Activated naive CD8-positive, alpha-beta T cell treated with anti-CD3 and anti-CD28 coated beads, Interleukin-2, amount 10 ng/mL, durations not matched to agents 7 days and 5 days (primary cell): ENCODE measurements around the gene UTP11. TPM values are rescaled to one million over a fixed set of nuclear protein-coding genes. Genes with fewer than 3 reads are reported as not detected.

ENCODE experiments used
- ATAC-seq: fragments of 150-1000 bp; cut with Tn5 transposase; one replicate; pipeline ENCODE4 v1.10.0; 2021; ENCODE audit warnings: low read depth, moderate library complexity
- POLR2A ChIA-PET: fragments of 350-600 bp; sonication (Branson Sonifier 250); formaldehyde crosslinking; loops from one replicate; lab custom pipeline; 2021; ENCODE audit warnings: antibody characterized with exemption; lab: Charles Lee
- DNase-seq: peaks from one replicate; pipeline ENCODE4 v3.0.0; 2021
- H3K27ac Mint-ChIP-seq: one replicate; pipeline ENCODE4 v1.8.0; 2022; ENCODE audit warnings: mild to moderate bottlenecking, mixed read lengths
- H3K27me3 Mint-ChIP-seq: one replicate; pipeline ENCODE4 v1.8.0; 2022; ENCODE audit warnings: mild to moderate bottlenecking, moderate library complexity, mixed read lengths
- H3K36me3 Mint-ChIP-seq: one replicate; pipeline ENCODE4 v1.8.0; 2021; ENCODE audit warnings: mild to moderate bottlenecking, mixed read lengths
- H3K4me1 Mint-ChIP-seq: one replicate; pipeline ENCODE4 v1.8.0; 2021; ENCODE audit warnings: mixed read lengths
- H3K4me3 Mint-ChIP-seq: one replicate; pipeline ENCODE4 v1.8.0; 2022; ENCODE audit warnings: mild to moderate bottlenecking, moderate library complexity, mixed read lengths
- H3K9me3 Mint-ChIP-seq: one replicate; pipeline ENCODE4 v1.8.0; 2021; ENCODE audit warnings: mixed read lengths
- total RNA-seq, 2 experiments: library from RNA; stranded (reverse); gene quantifications; one replicate each; pipeline ENCODE4 v1.2.3, GENCODE V29; 2021

The UTP11 gene
- total RNA-seq, 2 experiments from 2014 or later: 27.5 to 28.8 TPM

- H3K4me1 Mint-ChIP-seq: peaks cover 38% of the 10 kb centered on the region
- POLR2A ChIA-PET: interaction anchor here (1.0 kb wide), 1 partner anchor 84 kb away, joined by 3 read pairs; no protein-coding TSS in a partner anchor
- DNase-seq: no peak
- no peaks in the 10 kb centered on the region for H3K27me3 Mint-ChIP-seq
- peak overlapping the region; percentile 70 for H3K27ac Mint-ChIP-seq
- no peaks in the 10 kb centered on the region for H3K9me3 Mint-ChIP-seq
- H3K36me3 Mint-ChIP-seq: no peaks in the 10 kb centered on the region
- no peak for ATAC-seq
- peak overlapping the region; percentile 69 for H3K4me3 Mint-ChIP-seq
These were observed 6.3 kb upstream of the UTP11 start for GRCh38 chr1:38006008-38006828.

GRCh38 chr1:38009088-38009840, 3.3 kb upstream of the UTP11 start:
- DNase-seq (peak; percentile 49), ATAC-seq (peak; percentile 75)
- Mint-ChIP-seq H3K4me1 (peaks cover 40% of the 10 kb centered on the region), H3K36me3 (no peaks in the 10 kb centered on the region), H3K9me3 (no peaks in the 10 kb centered on the region), H3K4me3 (peak overlapping the region; percentile 64), H3K27ac (peak overlapping the region; percentile 92), H3K27me3 (no peaks in the 10 kb centered on the region)
- POLR2A ChIA-PET: interaction anchor here (0.6 to 6.0 kb wide), 7 partner anchors 9 to 775 kb away, joined by 3 to 45 read pairs (median 3); partner anchors contain the start of gene SF3A3

- Mint-ChIP-seq H3K27ac (peak overlapping the region; percentile 92), H3K4me3 (peak overlapping the region; percentile 64), H3K36me3 (no peaks in the 10 kb centered on the region), H3K27me3 (no peaks in the 10 kb centered on the region), H3K4me1 (peaks cover 38% of the 10 kb centered on the region), H3K9me3 (no peaks in the 10 kb centered on the region)
- DNase-seq: no peak
- no peak for ATAC-seq
- POLR2A ChIA-PET: interaction anchor here (0.6 to 6.0 kb wide), 6 partner anchors 9 to 78 kb away, joined by 3 to 45 read pairs (median 6); partner anchors contain the start of gene SF3A3
These were observed 2.7 kb upstream of the UTP11 start for GRCh38 chr1:38009841-38010180.

- H3K4me1 Mint-ChIP-seq: peaks cover 45% of the 10 kb centered on the region
These were observed 691 bp downstream of the UTP11 start for GRCh38 chr1:38013227-38013622.

GRCh38 chr1:38014171-38014570, 1.6 kb downstream of the UTP11 start:
- H3K27ac Mint-ChIP-seq: peak overlapping the region; percentile 12
- peak overlapping the region; percentile 99 for H3K4me3 Mint-ChIP-seq
- no peak for DNase-seq
- POLR2A ChIA-PET: interaction anchor here (0.6 to 6.0 kb wide), 2 partner anchors 19 to 963 kb away, joined by 3 to 45 read pairs; no protein-coding TSS in a partner anchor
- no peaks in the 10 kb centered on the region for H3K9me3 Mint-ChIP-seq
- peaks cover 6% of the 10 kb centered on the region for H3K36me3 Mint-ChIP-seq
- H3K4me1 Mint-ChIP-seq: peaks cover 41% of the 10 kb centered on the region
- ATAC-seq: no peak
- H3K27me3 Mint-ChIP-seq: no peaks in the 10 kb centered on the region

More at GRCh38 chr1:38013227-38013622, 691 bp downstream of the UTP11 start:
- Mint-ChIP-seq H3K36me3 (peaks cover 1% of the 10 kb centered on the region), H3K27me3 (no peaks in the 10 kb centered on the region), H3K4me3 (peak overlapping the region; percentile 99), H3K9me3 (no peaks in the 10 kb centered on the region), H3K27ac (peak overlapping the region; percentile 97)
- POLR2A ChIA-PET: interaction anchor here (0.7 to 6.0 kb wide), 6 partner anchors 10 to 321 kb away, joined by 3 to 45 read pairs (median 4); partner anchors contain the start of genes C1orf122, CDCA8, MTF1 and YRDC
- no peak for ATAC-seq
- no peak for DNase-seq

- H3K36me3 Mint-ChIP-seq: peaks cover 7% of the 10 kb centered on the region
- H3K27ac Mint-ChIP-seq: no peak overlapping the region
- H3K4me1 Mint-ChIP-seq: peaks cover 34% of the 10 kb centered on the region
- no peaks in the 10 kb centered on the region for H3K27me3 Mint-ChIP-seq
- DNase-seq (no peak), ATAC-seq (no peak)
- POLR2A ChIA-PET: interaction anchor here (0.6 to 1.3 kb wide), 2 partner anchors 25 to 962 kb away, joined by 3 read pairs; partner anchors contain the start of gene SF3A3
- no peak overlapping the region for H3K4me3 Mint-ChIP-seq
- no peaks in the 10 kb centered on the region for H3K9me3 Mint-ChIP-seq
These were observed 2.3 kb downstream of the UTP11 start for GRCh38 chr1:38014724-38015424.

- ATAC-seq (no peak), DNase-seq (no peak)
- Mint-ChIP-seq H3K27ac (no peak overlapping the region), H3K27me3 (no peaks in the 10 kb centered on the region), H3K4me1 (peaks cover 29% of the 10 kb centered on the region), H3K4me3 (no peak overlapping the region), H3K9me3 (no peaks in the 10 kb centered on the region), H3K36me3 (peaks cover 7% of the 10 kb centered on the region)
- POLR2A ChIA-PET: interaction anchor here (1.3 kb wide), 1 partner anchor 27 kb away, joined by 3 read pairs; the partner anchor contains the start of gene SF3A3
These were observed 3.6 kb downstream of the UTP11 start for GRCh38 chr1:38015978-38016725.

- ATAC-seq (peak; percentile 65), DNase-seq (no peak)
- POLR2A ChIA-PET: interaction anchor here (0.7 kb wide), 1 partner anchor 9 kb away, joined by 3 read pairs; no protein-coding TSS in a partner anchor
- peaks cover 16% of the 10 kb centered on the region for H3K36me3 Mint-ChIP-seq
- no peaks in the 10 kb centered on the region for H3K27me3 Mint-ChIP-seq
- H3K27ac Mint-ChIP-seq: no peak overlapping the region
- no peak overlapping the region for H3K4me3 Mint-ChIP-seq
- H3K4me1 Mint-ChIP-seq: peaks cover 14% of the 10 kb centered on the region
- no peaks in the 10 kb centered on the region for H3K9me3 Mint-ChIP-seq
These were observed 6.4 kb downstream of the UTP11 start for GRCh38 chr1:38018864-38019343.

- Mint-ChIP-seq H3K27me3 (no peaks in the 10 kb centered on the region), H3K36me3 (peaks cover 16% of the 10 kb centered on the region), H3K4me3 (no peak overlapping the region), H3K9me3 (no peaks in the 10 kb centered on the region), H3K4me1 (peaks cover 6% of the 10 kb centered on the region), H3K27ac (no peak overlapping the region)
- ATAC-seq (no peak), DNase-seq (no peak)
- POLR2A ChIA-PET: no interaction called here
These were observed 7.9 kb downstream of the UTP11 start for GRCh38 chr1:38020396-38020795.

GRCh38 chr1:38021969-38022368, 9.4 kb downstream of the UTP11 start:
- peaks cover 6% of the 10 kb centered on the region for H3K4me1 Mint-ChIP-seq
- POLR2A ChIA-PET: no interaction called here
- no peaks in the 10 kb centered on the region for H3K27me3 Mint-ChIP-seq
- H3K27ac Mint-ChIP-seq: peak overlapping the region; percentile 60
- H3K36me3 Mint-ChIP-seq: peaks cover 16% of the 10 kb centered on the region
- no peaks in the 10 kb centered on the region for H3K9me3 Mint-ChIP-seq
- no peak overlapping the region for H3K4me3 Mint-ChIP-seq
- ATAC-seq (no peak), DNase-seq (no peak)

GRCh38 chr1:38022810-38023209, 10.3 kb downstream of the UTP11 start:
- POLR2A ChIA-PET: interaction anchor here (0.7 kb wide), 1 partner anchor 85 kb away, joined by 6 read pairs; no protein-coding TSS in a partner anchor
- H3K4me3 Mint-ChIP-seq: no peak overlapping the region
- H3K9me3 Mint-ChIP-seq: no peaks in the 10 kb centered on the region
- ATAC-seq (no peak), DNase-seq (no peak)
- H3K36me3 Mint-ChIP-seq: peaks cover 15% of the 10 kb centered on the region
- no peaks in the 10 kb centered on the region for H3K27me3 Mint-ChIP-seq
- peaks cover 7% of the 10 kb centered on the region for H3K4me1 Mint-ChIP-seq
- H3K27ac Mint-ChIP-seq: no peak overlapping the region

GRCh38 chr1:38025233-38025632, 12.7 kb downstream of the UTP11 start:
- ATAC-seq (no peak), DNase-seq (no peak)
- Mint-ChIP-seq H3K9me3 (no peaks in the 10 kb centered on the region), H3K27me3 (no peaks in the 10 kb centered on the region), H3K4me3 (no peak overlapping the region), H3K36me3 (peaks cover 10% of the 10 kb centered on the region), H3K27ac (no peak overlapping the region), H3K4me1 (peaks cover 24% of the 10 kb centered on the region)
- POLR2A ChIA-PET: interaction anchor here (0.6 to 1.3 kb wide), 2 partner anchors 14 to 15 kb away, joined by 3 to 7 read pairs; no protein-coding TSS in a partner anchor
